Ectodermal cell (in vitro differentiated cells): Measurements from ENCODE around the gene PEG3.

ENCODE experiments used
- H3K27ac ChIP-seq: 2 replicates; pipeline ENCODE4 v1.7.0; 2013; ENCODE audit warnings: mild to moderate bottlenecking, low read depth, low read length; ENCODE audit not compliant: insufficient read depth, poor library complexity, severe bottlenecking
- H3K27me3 ChIP-seq: 2 replicates; pipeline ENCODE4 v1.7.0; 2013; ENCODE audit warnings: mild to moderate bottlenecking, low read length; ENCODE audit not compliant: insufficient read depth, control insufficient read depth, poor library complexity, severe bottlenecking
- H3K36me3 ChIP-seq: one replicate; pipeline ENCODE4 v1.7.0; 2013; ENCODE audit warnings: low read length; ENCODE audit not compliant: control insufficient read depth, insufficient read depth
- H3K4me1 ChIP-seq: one replicate; pipeline ENCODE4 v1.7.0; 2013; ENCODE audit warnings: low read length; ENCODE audit not compliant: control insufficient read depth, insufficient read depth
- H3K4me3 ChIP-seq: 2 replicates; pipeline ENCODE4 v1.7.0; 2013; ENCODE audit warnings: low read depth, low read length, control low read depth; ENCODE audit not compliant: insufficient read depth
- H3K9me3 ChIP-seq: 2 replicates; pipeline ENCODE4 v1.7.0; 2013; ENCODE audit warnings: mild to moderate bottlenecking, low read length, moderate library complexity; ENCODE audit not compliant: control insufficient read depth
- WGBS, 2 experiments: methylation state at CpG; one replicate each; pipeline ENCODE4 v1.1.7; 2013; ENCODE audit warnings: missing lambda C conversion rate in 2 of 2; 5-methylcytosine and 5-hydroxymethylcytosine counted together

The PEG3 gene

GRCh38 chr19:56811480-56811879 lies 29.0 kb downstream of the PEG3 start:
- Histone ChIP-seq H3K36me3 (no peaks in the 10 kb centered on the region), H3K4me1 (no peaks in the 10 kb centered on the region), H3K27me3 (no peaks in the 10 kb centered on the region), H3K4me3 (no peak overlapping the region), H3K27ac (no peak overlapping the region), H3K9me3 (peaks cover 16% of the 10 kb centered on the region)
- WGBS, 2 experiments = 73 to 79% methylated on average over 6 of the region's 6 CpGs

GRCh38 chr19:56810260-56810659 lies 30.3 kb downstream of the PEG3 start:
- H3K4me1 ChIP-seq = no peaks in the 10 kb centered on the region
- no peaks in the 10 kb centered on the region for H3K27me3 ChIP-seq
- H3K4me3 ChIP-seq = no peak overlapping the region
- 65 to 75% methylated on average over 1 of the region's 1 CpG for WGBS, 2 experiments
- H3K27ac ChIP-seq = no peak overlapping the region
- peaks cover 17% of the 10 kb centered on the region for H3K9me3 ChIP-seq
- H3K36me3 ChIP-seq = no peaks in the 10 kb centered on the region

- no peak overlapping the region for H3K4me3 ChIP-seq
- peaks cover 19% of the 10 kb centered on the region for H3K9me3 ChIP-seq
- no peaks in the 10 kb centered on the region for H3K36me3 ChIP-seq
- H3K4me1 ChIP-seq = no peaks in the 10 kb centered on the region
- H3K27ac ChIP-seq = no peak overlapping the region
- H3K27me3 ChIP-seq = no peaks in the 10 kb centered on the region
- WGBS, 2 experiments = 72 to 78% methylated on average over 3 of the region's 3 CpGs
Observed at GRCh38 chr19:56808717-56809392, 31.7 kb downstream of the PEG3 start.

GRCh38 chr19:56806639-56807038 lies 33.9 kb downstream of the PEG3 start:
- Histone ChIP-seq H3K36me3 (no peaks in the 10 kb centered on the region), H3K4me3 (no peak overlapping the region)

More at GRCh38 chr19:56806639-56807038, 33.9 kb downstream of the PEG3 start:
- Histone ChIP-seq H3K9me3 (peaks cover 16% of the 10 kb centered on the region), H3K4me1 (no peaks in the 10 kb centered on the region), H3K27me3 (no peaks in the 10 kb centered on the region), H3K27ac (no peak overlapping the region)
